GM23248 (cell line): Measurements from ENCODE around the gene WTIP.

Source experiments
- EZH2 ChIP-seq: fragments of 200-600 bp; sonication (generic); IDR thresholded peaks from 2 replicates; pipeline ENCODE4 v1.6.1; 2018; ENCODE audit warnings: antibody characterized with exemption, mild to moderate bottlenecking; ENCODE audit not compliant: insufficient read depth, poor library complexity, severe bottlenecking
- EZH2phosphoT487 ChIP-seq: fragments of 200-600 bp; sonication (generic); IDR thresholded peaks from 2 replicates; pipeline ENCODE4 v1.6.1; 2018; ENCODE audit warnings: antibody characterized with exemption, moderate library complexity, mild to moderate bottlenecking, low read depth; ENCODE audit not compliant: insufficient read depth

GRCh38 chr19:34494601-34495000 is 13.0 kb downstream of the WTIP start:
- TF ChIP-seq EZH2 (no peak), EZH2phosphoT487 (no peak)
